Head of caudate nucleus (tissue), 42 donors: ENCODE measurements around the gene MSANTD3.
"Not testable (repeated sequence)": the region's sequence is repeated elsewhere in the genome, so short reads cannot be mapped to it uniquely, and the experiment has no call there.

Experiments
- DNase-seq, 42 donors: peaks; one replicate each; pipeline versions ENCODE4 v3.0.0 to v3.0.0-alpha.2; 2020 to 2021; ENCODE audit warnings: mixed read lengths in 7 of 42
- intact Hi-C: fragments of 100-400 bp; cut with DNase I; formaldehyde crosslinking; loops from one replicate; pipeline ENCODE4 v1.15.0; 2022

The MSANTD3 gene, protein sequence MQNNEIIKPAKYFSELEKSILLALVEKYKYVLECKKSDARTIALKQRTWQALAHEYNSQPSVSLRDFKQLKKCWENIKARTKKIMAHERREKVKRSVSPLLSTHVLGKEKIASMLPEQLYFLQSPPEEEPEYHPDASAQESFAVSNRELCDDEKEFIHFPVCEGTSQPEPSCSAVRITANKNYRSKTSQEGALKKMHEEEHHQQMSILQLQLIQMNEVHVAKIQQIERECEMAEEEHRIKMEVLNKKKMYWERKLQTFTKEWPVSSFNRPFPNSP

GRCh38 chr9:100426530-100427365 is at the start of gene MSANTD3:
Gene MSANTD3 (plus strand): TSS chr9:100427143. CDS start chr9:100441939, 14,796 bp downstream.
- intact Hi-C loops, result loop anchor here (5.0 to 10.0 kb wide), 2 partner anchors 48 to 74 kb away; partner anchors contain the start of genes TEX10 and TMEFF1
- DNase-seq, result peak in 40 of 42 donors; percentile 20 to 86 (median 64)

- no peak for DNase-seq
- intact Hi-C loops, result no loop called here
These were observed 47.1 kb upstream of the MSANTD3 start for GRCh38 chr9:100379862-100380261.

- intact Hi-C loops, DNase-seq: not testable (repeated sequence)
These were observed 34.0 kb upstream of the MSANTD3 start for GRCh38 chr9:100392989-100393388.

DNA sequence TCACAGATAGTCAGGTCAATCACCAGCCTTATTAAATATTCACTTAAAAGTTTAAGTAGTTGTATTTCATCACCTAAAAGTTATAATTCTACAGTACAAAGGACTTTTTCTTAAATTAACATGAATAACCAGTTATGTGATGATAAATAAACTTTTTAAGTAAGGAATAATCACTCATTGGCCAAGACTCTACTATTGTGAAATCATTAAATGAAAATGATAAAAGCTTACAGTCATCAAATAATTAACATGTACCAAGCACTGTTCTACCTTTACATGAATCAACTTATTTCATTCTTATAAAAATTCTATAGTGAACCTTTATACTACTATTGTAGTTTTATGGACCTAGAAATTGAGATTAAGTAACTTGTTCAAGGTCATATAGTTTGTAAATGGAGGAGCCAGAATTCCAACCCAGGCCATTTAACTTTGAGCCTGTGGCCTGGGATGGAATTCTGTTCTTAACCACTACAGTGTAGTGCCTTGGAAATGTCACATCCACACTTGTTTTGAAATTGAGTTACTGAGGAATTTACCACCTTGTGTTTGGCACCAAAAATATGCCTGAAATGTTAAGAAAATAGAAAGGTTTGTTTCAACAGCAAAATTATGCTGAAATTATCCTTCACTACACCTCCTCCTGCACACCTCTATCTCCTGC is 32.8 kb upstream of the MSANTD3 start:
- DNase-seq, result no peak
- intact Hi-C loops, result no loop called here

DNA sequence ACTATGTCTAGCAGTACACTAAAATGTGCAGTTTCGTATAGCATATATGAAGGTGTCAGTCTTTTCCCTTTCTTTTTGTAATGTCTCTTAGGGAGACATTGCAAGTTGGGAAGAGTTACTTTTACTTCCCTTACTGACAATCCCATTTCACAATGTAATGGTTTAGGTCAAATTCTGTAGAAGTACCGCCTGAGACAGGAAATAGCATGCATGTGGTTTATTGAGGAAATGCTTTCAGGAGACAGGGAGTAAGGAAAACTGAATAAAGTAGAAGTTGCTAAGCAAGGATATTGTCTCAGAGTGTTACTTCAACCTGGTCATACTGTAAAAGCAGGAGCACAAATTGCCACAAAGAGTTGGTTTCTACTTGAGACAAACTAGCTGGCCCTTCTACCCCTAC is 32.1 kb upstream of the MSANTD3 start:
- intact Hi-C loops, result no loop called here
- DNase-seq, result no peak

- DNase-seq, result no peak
- intact Hi-C loops, result no loop called here
These were observed 30.2 kb upstream of the MSANTD3 start for GRCh38 chr9:100396769-100397168.

- intact Hi-C loops, result no loop called here
- no peak for DNase-seq
These were observed 29.2 kb upstream of the MSANTD3 start for GRCh38 chr9:100397529-100398266.

DNA sequence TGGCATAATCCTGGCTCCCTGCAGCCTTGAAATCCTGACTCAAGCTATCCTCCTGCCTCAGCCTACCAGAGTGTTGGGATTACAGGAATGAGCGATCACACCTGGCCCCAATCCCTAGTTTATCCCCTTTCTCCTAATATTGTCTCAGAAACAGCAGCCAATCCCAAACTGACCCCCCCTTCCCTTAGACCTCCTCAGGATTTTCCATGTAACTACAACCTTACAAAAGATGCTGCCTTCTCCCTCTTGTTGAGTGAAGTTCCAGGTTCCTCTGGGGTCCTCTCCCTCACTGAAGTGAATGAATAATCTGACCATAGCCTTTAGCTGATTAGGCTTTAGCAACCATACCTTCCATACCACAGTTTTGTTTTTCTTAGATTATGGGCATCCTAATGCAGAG is 25.9 kb upstream of the MSANTD3 start:
- DNase-seq, result no peak
- intact Hi-C loops, result no loop called here

DNA sequence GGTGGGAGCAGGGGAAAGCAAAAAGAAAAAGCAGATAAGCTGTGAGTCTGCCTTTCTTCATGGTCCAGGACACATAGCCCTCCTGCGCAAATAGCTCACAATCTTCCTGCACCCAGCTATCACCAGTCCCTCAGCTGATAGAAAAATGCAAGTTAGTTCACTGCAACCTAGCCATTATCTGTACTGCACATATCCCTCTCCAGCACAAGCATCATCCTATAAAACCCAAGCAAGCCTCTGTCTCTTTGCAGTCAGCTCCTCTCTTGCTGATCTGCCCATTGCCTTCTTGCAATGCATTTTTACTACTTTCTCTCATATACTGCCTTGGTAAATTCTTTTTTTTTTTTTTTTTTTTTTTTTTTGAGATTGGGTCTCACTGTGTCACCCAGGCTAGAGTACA is 20.0 kb upstream of the MSANTD3 start:
- DNase-seq, result no peak
- intact Hi-C loops, result no loop called here

DNA sequence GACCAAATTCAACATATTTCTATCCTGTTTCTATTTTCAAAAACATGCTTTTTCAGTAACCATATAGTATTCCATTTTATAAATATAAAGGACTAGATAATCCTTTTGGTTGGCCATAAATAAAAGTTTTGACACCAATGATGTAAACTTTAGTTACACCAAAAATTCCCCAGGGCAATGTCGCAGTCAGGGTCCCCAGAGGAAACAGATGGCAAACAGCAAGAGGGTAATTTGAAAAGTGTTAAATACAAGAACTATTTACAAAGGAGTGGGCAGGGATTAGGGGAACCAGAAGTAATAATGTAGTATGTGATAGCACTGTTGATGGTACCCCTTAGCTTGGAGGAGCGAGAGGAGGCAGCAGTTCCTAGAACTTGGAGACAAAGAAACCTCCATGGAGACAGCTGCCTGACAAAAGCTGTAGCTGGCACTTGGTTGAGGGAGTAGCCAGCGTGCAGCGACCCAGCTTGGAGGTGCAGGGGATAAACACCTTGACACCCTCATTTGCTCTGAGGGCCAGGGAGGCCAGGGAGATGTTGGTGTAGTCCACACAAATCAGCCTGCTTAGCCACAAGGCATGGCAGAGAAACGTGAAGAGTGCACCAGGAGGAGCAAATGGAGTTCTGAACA is 18.3 kb upstream of the MSANTD3 start:
- DNase-seq, result no peak
- intact Hi-C loops, result no loop called here

GRCh38 chr9:100409176-100409556 is 17.8 kb upstream of the MSANTD3 start:
- DNase-seq, result no peak
- intact Hi-C loops, result no loop called here

DNA sequence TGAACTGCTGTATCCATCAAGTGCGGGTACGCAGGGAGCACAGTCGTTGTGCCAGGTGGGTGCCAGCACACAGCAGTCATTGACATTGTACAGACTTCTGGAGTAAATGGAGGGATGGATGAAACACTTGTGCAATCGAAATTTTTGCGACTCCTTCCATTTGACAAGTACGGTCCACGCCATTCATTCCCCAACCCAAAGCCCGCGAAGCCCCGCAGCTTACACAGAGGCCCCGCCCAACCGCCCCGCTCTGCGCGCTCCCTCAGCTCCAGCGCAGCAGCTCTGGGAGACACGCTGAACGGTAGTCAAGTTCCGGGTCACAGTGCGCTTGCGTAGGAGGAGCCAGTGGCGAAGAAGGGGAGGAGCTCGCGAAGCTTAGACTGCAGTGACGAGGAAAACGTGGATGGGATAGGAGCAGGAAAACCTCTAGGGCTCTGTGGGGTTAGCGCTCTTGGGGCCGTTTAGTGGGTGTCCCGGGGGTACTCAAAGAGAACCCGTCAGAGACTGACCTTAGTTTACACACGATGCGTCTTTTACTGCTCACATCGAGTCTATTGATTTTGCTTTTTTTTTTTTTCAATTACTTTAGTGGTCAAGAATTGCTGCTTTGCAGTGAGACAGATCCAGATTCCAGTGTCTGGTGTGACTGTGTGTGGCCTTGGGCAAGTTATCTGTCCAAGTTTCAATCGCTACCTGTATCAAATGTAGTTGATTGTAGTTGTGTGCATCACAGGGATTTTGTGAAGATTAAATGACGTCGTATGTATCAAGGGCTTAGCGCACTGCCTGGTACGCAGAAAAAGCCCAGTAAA is 15.3 kb upstream of the MSANTD3 start:
- peak; percentile 91 to 97 (median 95) for DNase-seq
- intact Hi-C loops, result loop anchor here (5.0 kb wide), 1 partner anchor 59 kb away; the partner anchor contains the start of gene TEX10

GRCh38 chr9:100413839-100414420 is 13.0 kb upstream of the MSANTD3 start:
- DNase-seq, result no peak
- intact Hi-C loops, result loop anchor here (5.0 kb wide), 1 partner anchor 62 kb away; the partner anchor contains the start of gene TEX10

GRCh38 chr9:100417815-100418214 is 9.1 kb upstream of the MSANTD3 start:
- intact Hi-C loops, result no loop called here
- no peak for DNase-seq

- no peak for DNase-seq
- intact Hi-C loops, result no loop called here
These were observed 7.8 kb upstream of the MSANTD3 start for GRCh38 chr9:100419166-100419565.

GRCh38 chr9:100421116-100421515 is 5.8 kb upstream of the MSANTD3 start:
- not testable (repeated sequence) for DNase-seq
- intact Hi-C loops, result loop anchor here (10.0 kb wide), 1 partner anchor 54 kb away; the partner anchor contains the start of gene TMEFF1

DNA sequence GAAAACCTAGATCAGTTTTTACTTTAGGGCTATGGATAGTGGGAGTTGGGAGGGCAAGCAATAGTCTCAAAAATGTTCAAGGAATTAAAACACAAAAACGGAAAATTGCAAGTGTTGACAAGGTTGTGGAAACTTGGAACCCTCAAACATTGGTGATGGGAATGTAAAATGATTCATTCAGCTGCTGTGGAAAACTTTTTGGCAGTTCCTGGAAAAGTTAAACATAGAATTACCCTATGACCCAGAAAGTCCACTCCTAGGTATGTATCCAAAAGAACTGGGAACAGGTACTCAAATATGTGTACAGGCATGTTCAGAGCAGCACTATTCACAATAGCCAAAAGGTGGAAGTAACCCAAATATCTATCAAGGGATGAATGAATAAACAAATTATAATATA is 1.2 kb upstream of the MSANTD3 start:
- intact Hi-C loops, result loop anchor here (5.0 to 10.0 kb wide), 2 partner anchors 49 to 73 kb away; partner anchors contain the start of genes TEX10 and TMEFF1
- no peak for DNase-seq
